GM23338 (cell line): Measurements from ENCODE around the gene KIAA1671.
"Not testable (repeated sequence)": the region's sequence is repeated elsewhere in the genome, so short reads cannot be mapped to it uniquely, and the experiment has no call there.

Experiments
- CTCF ChIP-seq, 2 experiments: fragments of 200-600 bp in 1 of 2; sonication (generic) in 1 of 2; conservative IDR thresholded peaks; 2 replicates each; pipeline versions ENCODE4 v1.5.1 to v1.6.1; 2016 to 2017; ENCODE audit warnings: antibody characterized with exemption in 2 of 2, low read depth in 2 of 2, mild to moderate bottlenecking in 2 of 2, moderate library complexity in 1 of 2
- EZH2 ChIP-seq: fragments of 200-600 bp; sonication (generic); IDR thresholded peaks from one replicate; pipeline ENCODE4 v1.8.0; 2017; ENCODE audit warnings: antibody characterized with exemption, mild to moderate bottlenecking, low read depth; ENCODE audit not compliant: unreplicated experiment
- EZH2phosphoT487 ChIP-seq: fragments of 200-600 bp; sonication (generic); IDR thresholded peaks from one replicate; pipeline ENCODE4 v1.8.1; 2018; ENCODE audit warnings: antibody characterized with exemption; ENCODE audit not compliant: unreplicated experiment
- POLR2AphosphoS5 ChIP-seq: IDR thresholded peaks from 2 replicates; pipeline ENCODE4 v1.6.1; 2016; ENCODE audit warnings: antibody characterized with exemption, low read depth

GRCh38 chr22:24907101-24907500 lies 45.4 kb upstream of the KIAA1671 start:
- not testable (repeated sequence) for TF ChIP-seq CTCF (conservative IDR thresholded peaks at IDR 0.05; ENCODE audit: low read depth in 2 of 2); EZH2; POLR2AphosphoS5; EZH2phosphoT487
